ENCODE results near the gene TEAD1. TPM values are rescaled to one million over a fixed set of nuclear protein-coding genes. Genes with fewer than 3 reads are reported as not detected.

Gene TEAD1
- total RNA-seq, 2 experiments from 2014 or later: 0.11 TPM; not detected in 1

GRCh38 chr11:12705874-12706273 is 31.7 kb downstream of the TEAD1 start:
- Histone ChIP-seq H3K4me1 (ENCODE audit: insufficient read depth, low read length) (no peaks in the 10 kb centered on the region), H3K27ac (ENCODE audit: low read depth in 1 of 2, low read length in 2 of 2) (no peak overlapping the region), H3K4me3 (ENCODE audit: low read length) (no peak overlapping the region), H3K9me3 (ENCODE audit: control insufficient read depth in 1 of 2, insufficient read depth in 1 of 2, low read length in 2 of 2) (no peaks in the 10 kb centered on the region), H3K27me3 (ENCODE audit: control insufficient read depth in 1 of 2, insufficient read depth in 2 of 2, low read length in 2 of 2) (peaks cover 10 to 24% of the 10 kb centered on the region in 2 experiments), H3K36me3 (ENCODE audit: insufficient read depth, low read length) (no peaks in the 10 kb centered on the region)
- H3K4me3 Mint-ChIP-seq: no peak overlapping the region
- ATAC-seq (ENCODE audit: poor library complexity) (no peak), DNase-seq (no peak)
- no peaks in the 10 kb centered on the region for H3K4me1 Mint-ChIP-seq (ENCODE audit: low read depth)
- intact Hi-C loops (cut with DNase I, micrococcal nuclease): no loop called here
- no peak overlapping the region for H3K27ac Mint-ChIP-seq
- TF ChIP-seq, protein P1, sequence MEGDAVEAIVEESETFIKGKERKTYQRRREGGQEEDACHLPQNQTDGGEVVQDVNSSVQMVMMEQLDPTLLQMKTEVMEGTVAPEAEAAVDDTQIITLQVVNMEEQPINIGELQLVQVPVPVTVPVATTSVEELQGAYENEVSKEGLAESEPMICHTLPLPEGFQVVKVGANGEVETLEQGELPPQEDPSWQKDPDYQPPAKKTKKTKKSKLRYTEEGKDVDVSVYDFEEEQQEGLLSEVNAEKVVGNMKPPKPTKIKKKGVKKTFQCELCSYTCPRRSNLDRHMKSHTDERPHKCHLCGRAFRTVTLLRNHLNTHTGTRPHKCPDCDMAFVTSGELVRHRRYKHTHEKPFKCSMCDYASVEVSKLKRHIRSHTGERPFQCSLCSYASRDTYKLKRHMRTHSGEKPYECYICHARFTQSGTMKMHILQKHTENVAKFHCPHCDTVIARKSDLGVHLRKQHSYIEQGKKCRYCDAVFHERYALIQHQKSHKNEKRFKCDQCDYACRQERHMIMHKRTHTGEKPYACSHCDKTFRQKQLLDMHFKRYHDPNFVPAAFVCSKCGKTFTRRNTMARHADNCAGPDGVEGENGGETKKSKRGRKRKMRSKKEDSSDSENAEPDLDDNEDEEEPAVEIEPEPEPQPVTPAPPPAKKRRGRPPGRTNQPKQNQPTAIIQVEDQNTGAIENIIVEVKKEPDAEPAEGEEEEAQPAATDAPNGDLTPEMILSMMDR (IDR thresholded peaks at IDR 0.05): no peak
- no peaks in the 10 kb centered on the region for H3K9me3 Mint-ChIP-seq
- ChIA-PET CTCF (no interaction called here), POLR2A (no interaction called here)
- no peaks in the 10 kb centered on the region for H3K36me3 Mint-ChIP-seq (ENCODE audit: low read depth)
- peaks cover 87% of the 10 kb centered on the region for H3K27me3 Mint-ChIP-seq

- no peak overlapping the region for H3K27ac Mint-ChIP-seq
- ChIA-PET POLR2A (no interaction called here), CTCF (no interaction called here)
- intact Hi-C loops (cut with DNase I, micrococcal nuclease): no loop called here
- DNase-seq: no peak
- H3K27me3 ChIP-seq (ENCODE audit: control insufficient read depth in 1 of 2, insufficient read depth in 2 of 2, low read length in 2 of 2): peaks cover 6 to 16% of the 10 kb centered on the region in 2 experiments
- H3K36me3 Mint-ChIP-seq (ENCODE audit: low read depth): no peaks in the 10 kb centered on the region
- H3K9me3 ChIP-seq (ENCODE audit: control insufficient read depth in 1 of 2, insufficient read depth in 1 of 2, low read length in 2 of 2): no peaks in the 10 kb centered on the region
- no peaks in the 10 kb centered on the region for H3K9me3 Mint-ChIP-seq
- TF ChIP-seq, protein P1 (IDR thresholded peaks at IDR 0.05): no peak
- no peaks in the 10 kb centered on the region for H3K36me3 ChIP-seq (ENCODE audit: insufficient read depth, low read length)
- H3K27me3 Mint-ChIP-seq: peaks cover 87% of the 10 kb centered on the region
- H3K4me3 ChIP-seq (ENCODE audit: low read length): no peak overlapping the region
- H3K27ac ChIP-seq (ENCODE audit: low read depth in 1 of 2, low read length in 2 of 2): no peak overlapping the region
- H3K4me1 ChIP-seq (ENCODE audit: insufficient read depth, low read length): no peaks in the 10 kb centered on the region
- no peak overlapping the region for H3K4me3 Mint-ChIP-seq
- ATAC-seq (ENCODE audit: poor library complexity): no peak
- H3K4me1 Mint-ChIP-seq (ENCODE audit: low read depth): no peaks in the 10 kb centered on the region
Measured at GRCh38 chr11:12706545-12707499, 32.6 kb downstream of the TEAD1 start.

- H3K4me1 Mint-ChIP-seq (ENCODE audit: low read depth): no peaks in the 10 kb centered on the region
- Histone ChIP-seq H3K36me3 (ENCODE audit: insufficient read depth, low read length) (no peaks in the 10 kb centered on the region), H3K4me1 (ENCODE audit: insufficient read depth, low read length) (no peaks in the 10 kb centered on the region), H3K27me3 (ENCODE audit: control insufficient read depth in 1 of 2, insufficient read depth in 2 of 2, low read length in 2 of 2) (peaks cover 6 to 11% of the 10 kb centered on the region in 2 experiments), H3K9me3 (ENCODE audit: control insufficient read depth in 1 of 2, insufficient read depth in 1 of 2, low read length in 2 of 2) (no peaks in the 10 kb centered on the region), H3K27ac (ENCODE audit: low read depth in 1 of 2, low read length in 2 of 2) (no peak overlapping the region), H3K4me3 (ENCODE audit: low read length) (no peak overlapping the region)
- CTCF ChIA-PET: no interaction called here
- ATAC-seq (ENCODE audit: poor library complexity) (no peak), DNase-seq (no peak)
- no peak overlapping the region for H3K4me3 Mint-ChIP-seq
- H3K9me3 Mint-ChIP-seq: no peaks in the 10 kb centered on the region
- peaks cover 86% of the 10 kb centered on the region for H3K27me3 Mint-ChIP-seq
- intact Hi-C loops (cut with DNase I, micrococcal nuclease): no loop called here
- H3K36me3 Mint-ChIP-seq (ENCODE audit: low read depth): no peaks in the 10 kb centered on the region
- POLR2A ChIA-PET: no interaction called here
- H3K27ac Mint-ChIP-seq: no peak overlapping the region
- TF ChIP-seq, protein P1 (IDR thresholded peaks at IDR 0.05): no peak
Measured at GRCh38 chr11:12707500-12707880, 33.3 kb downstream of the TEAD1 start.
